HUES64 (cell line): ENCODE results near the gene PCDHA4.
"Not testable (repeated sequence)": the region's sequence is repeated elsewhere in the genome, so short reads cannot be mapped to it uniquely, and the experiment has no call there.

Experiments used
- H3K27ac ChIP-seq: 2 replicates; pipeline ENCODE4 v1.7.0; 2013; ENCODE audit warnings: low read depth, low read length, inconsistent platforms
- H3K27me3 ChIP-seq: 2 replicates; pipeline ENCODE4 v1.6.1; 2013; ENCODE audit warnings: mild to moderate bottlenecking, low read length; ENCODE audit not compliant: insufficient read depth
- H3K36me3 ChIP-seq: 2 replicates; pipeline ENCODE4 v1.6.1; 2013; ENCODE audit warnings: mild to moderate bottlenecking, low read length; ENCODE audit not compliant: insufficient read depth
- H3K4me1 ChIP-seq: 2 replicates; pipeline ENCODE4 v1.6.1; 2013; ENCODE audit warnings: mild to moderate bottlenecking, low read length, moderate library complexity; ENCODE audit not compliant: insufficient read depth
- H3K4me3 ChIP-seq: 2 replicates; pipeline ENCODE4 v1.5.1; 2013; ENCODE audit warnings: mild to moderate bottlenecking, low read length, moderate library complexity
- H3K9ac ChIP-seq: 2 replicates; pipeline ENCODE4 v1.6.1; 2013; ENCODE audit warnings: mild to moderate bottlenecking, low read depth, low read length
- H3K9me3 ChIP-seq: 2 replicates; pipeline ENCODE4 v1.6.1; 2013; ENCODE audit warnings: low read depth, low read length; ENCODE audit not compliant: insufficient read depth
- WGBS: fragments of 150-250, 120-280 bp; methylation state at CpG from one replicate; pipeline ENCODE4 v1.1.7; 2013; ENCODE audit warnings: missing lambda C conversion rate; 5-methylcytosine and 5-hydroxymethylcytosine counted together

Gene PCDHA4

DNA sequence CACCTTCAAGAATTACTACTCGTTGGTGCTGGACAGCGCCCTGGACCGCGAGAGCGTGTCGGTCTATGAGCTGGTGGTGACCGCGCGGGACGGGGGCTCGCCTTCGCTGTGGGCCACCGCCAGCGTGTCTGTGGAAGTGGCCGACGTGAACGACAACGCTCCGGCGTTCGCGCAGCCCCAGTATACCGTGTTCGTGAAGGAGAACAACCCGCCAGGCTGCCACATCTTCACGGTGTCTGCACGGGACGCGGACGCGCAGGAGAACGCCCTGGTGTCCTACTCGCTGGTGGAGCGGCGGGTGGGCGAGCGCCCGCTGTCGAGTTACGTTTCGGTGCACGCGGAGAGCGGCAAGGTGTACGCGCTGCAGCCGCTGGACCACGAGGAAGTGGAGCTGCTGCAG is 16.1 kb downstream of the PCDHA4 start:
- not testable (repeated sequence) for H3K27me3 ChIP-seq, H3K4me1 ChIP-seq, H3K27ac ChIP-seq, H3K36me3 ChIP-seq, H3K9me3 ChIP-seq, H3K4me3 ChIP-seq, H3K9ac ChIP-seq
- 97% methylated on average over 48 of the region's 48 CpGs for WGBS

- no peak overlapping the region for H3K4me3 ChIP-seq
- no peaks in the 10 kb centered on the region for H3K27me3 ChIP-seq
- no peaks in the 10 kb centered on the region for H3K36me3 ChIP-seq
- WGBS: 96% methylated on average over 38 of the region's 38 CpGs
- H3K27ac ChIP-seq: no peak overlapping the region
- no peaks in the 10 kb centered on the region for H3K4me1 ChIP-seq
- no peak overlapping the region for H3K9ac ChIP-seq
- H3K9me3 ChIP-seq: no peaks in the 10 kb centered on the region
These were observed 16.6 kb downstream of the PCDHA4 start for GRCh38 chr5:140823475-140823874.

GRCh38 chr5:140827704-140828361 is 21.0 kb downstream of the PCDHA4 start, which contains the start of gene PCDHA6:
Gene PCDHA6 (plus strand): TSS chr5:140827960. CDS start chr5:140828092, 132 bp downstream.
- WGBS: 96% methylated on average over 27 of the region's 27 CpGs
- no peaks in the 10 kb centered on the region for H3K36me3 ChIP-seq

DNA sequence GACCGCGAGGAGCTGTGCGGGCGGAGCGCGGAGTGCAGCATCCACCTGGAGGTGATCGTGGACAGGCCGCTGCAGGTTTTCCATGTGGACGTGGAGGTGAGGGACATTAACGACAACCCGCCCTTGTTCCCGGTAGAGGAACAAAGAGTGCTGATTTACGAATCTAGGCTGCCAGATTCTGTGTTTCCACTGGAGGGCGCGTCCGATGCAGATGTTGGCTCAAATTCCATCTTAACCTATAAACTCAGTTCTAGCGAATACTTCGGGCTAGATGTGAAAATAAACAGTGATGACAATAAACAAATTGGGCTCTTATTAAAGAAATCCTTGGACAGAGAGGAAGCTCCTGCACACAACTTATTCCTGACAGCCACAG is 21.5 kb downstream of the PCDHA4 start:
- Histone ChIP-seq H3K9me3 (no peaks in the 10 kb centered on the region), H3K36me3 (no peaks in the 10 kb centered on the region), H3K27ac (no peak overlapping the region), H3K4me1 (no peaks in the 10 kb centered on the region), H3K9ac (no peak overlapping the region), H3K27me3 (no peaks in the 10 kb centered on the region), H3K4me3 (no peak overlapping the region)
- WGBS: 95% methylated on average over 18 of the region's 18 CpGs

More at GRCh38 chr5:140827704-140828361, 21.0 kb downstream of the PCDHA4 start, which contains the start of gene PCDHA6:
- Histone ChIP-seq H3K4me1 (no peaks in the 10 kb centered on the region), H3K27ac (no peak within 1 kb of the TSS), H3K9me3 (no peaks in the 10 kb centered on the region), H3K9ac (no peak within 1 kb of the TSS), H3K27me3 (no peaks in the 10 kb centered on the region), H3K4me3 (no peak within 1 kb of the TSS)

- WGBS: 96% methylated on average over 106 of the region's 106 CpGs
- H3K9ac ChIP-seq, H3K27me3 ChIP-seq, H3K4me1 ChIP-seq, H3K4me3 ChIP-seq, H3K27ac ChIP-seq, H3K36me3 ChIP-seq, H3K9me3 ChIP-seq: not testable (repeated sequence)
These were observed 22.9 kb downstream of the PCDHA4 start for GRCh38 chr5:140829511-140830501.

DNA sequence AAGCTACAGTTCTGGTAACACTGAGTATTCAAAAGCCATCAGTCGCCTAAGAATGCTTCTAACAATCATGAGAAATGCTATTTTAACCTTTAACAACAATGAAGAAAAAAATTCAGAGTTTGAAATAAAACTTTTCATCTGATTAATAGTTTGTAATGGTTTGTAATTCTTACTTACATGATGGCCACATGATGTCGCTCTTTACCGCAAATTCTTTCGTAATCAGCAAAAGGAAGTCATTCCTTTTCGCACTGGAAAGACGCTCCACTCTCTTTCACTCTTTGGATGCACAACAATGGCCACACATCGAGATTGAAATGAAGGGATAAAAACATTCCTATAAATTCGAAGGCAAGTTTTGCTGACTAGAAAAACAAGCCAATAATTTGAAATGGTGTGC is 27.1 kb downstream of the PCDHA4 start, which contains the start of gene PCDHA7:
Gene PCDHA7, plus strand, starts transcription at position 277 of the 400 bp plus-strand sequence. Its CDS starts 115 bp downstream, at position 392.
- Histone ChIP-seq H3K36me3 (no peaks in the 10 kb centered on the region), H3K4me1 (no peaks in the 10 kb centered on the region), H3K9ac (no peak within 1 kb of the TSS), H3K4me3 (peak within 1 kb of the TSS; percentile 29; the same call in 1 of the 2 replicates), H3K27me3 (no peaks in the 10 kb centered on the region), H3K9me3 (no peaks in the 10 kb centered on the region), H3K27ac (no peak within 1 kb of the TSS)
- 87% methylated on average over 8 of the region's 8 CpGs for WGBS

DNA sequence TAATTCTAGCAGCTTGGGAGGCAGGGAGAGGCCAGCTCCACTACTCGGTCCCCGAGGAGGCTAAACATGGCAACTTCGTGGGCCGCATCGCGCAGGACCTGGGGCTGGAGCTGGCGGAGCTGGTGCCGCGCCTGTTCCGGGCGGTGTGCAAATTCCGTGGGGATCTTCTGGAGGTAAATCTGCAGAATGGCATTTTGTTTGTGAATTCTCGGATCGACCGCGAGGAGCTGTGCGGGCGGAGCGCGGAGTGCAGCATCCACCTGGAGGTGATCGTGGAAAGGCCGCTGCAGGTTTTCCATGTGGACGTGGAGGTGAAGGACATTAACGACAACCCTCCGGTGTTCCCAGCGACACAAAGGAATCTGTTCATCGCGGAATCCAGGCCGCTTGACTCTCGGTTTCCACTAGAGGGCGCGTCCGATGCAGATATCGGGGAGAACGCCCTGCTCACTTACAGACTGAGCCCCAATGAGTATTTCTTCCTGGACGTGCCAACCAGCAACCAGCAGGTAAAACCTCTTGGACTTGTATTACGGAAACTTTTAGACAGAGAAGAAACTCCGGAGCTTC is 27.7 kb downstream of the PCDHA4 start:
- H3K27ac ChIP-seq, H3K36me3 ChIP-seq, H3K4me1 ChIP-seq, H3K27me3 ChIP-seq, H3K9ac ChIP-seq, H3K9me3 ChIP-seq: not testable (repeated sequence)
- 94% methylated on average over 26 of the region's 38 CpGs for WGBS
- H3K4me3 ChIP-seq: peak overlapping the region; percentile 29; the same call in 1 of the 2 replicates

- Histone ChIP-seq H3K9me3 (no peaks in the 10 kb centered on the region), H3K4me3 (no peak overlapping the region), H3K27me3 (no peaks in the 10 kb centered on the region)
These were observed 29.0 kb downstream of the PCDHA4 start for GRCh38 chr5:140835622-140836510.

GRCh38 chr5:140840978-140841962 is 34.4 kb downstream of the PCDHA4 start, which contains the start of gene PCDHA8:
Gene PCDHA8 (plus strand): TSS chr5:140841187. CDS start chr5:140841322, 135 bp downstream.
- Histone ChIP-seq H3K27ac (no peak within 1 kb of the TSS), H3K36me3 (no peaks in the 10 kb centered on the region), H3K4me1 (no peaks in the 10 kb centered on the region), H3K9ac (no peak within 1 kb of the TSS), H3K27me3 (no peaks in the 10 kb centered on the region), H3K4me3 (peak within 1 kb of the TSS; percentile 35), H3K9me3 (no peaks in the 10 kb centered on the region)
- 85% methylated on average over 46 of the region's 47 CpGs for WGBS

More at GRCh38 chr5:140835622-140836510, 29.0 kb downstream of the PCDHA4 start:
- 97% methylated on average over 103 of the region's 103 CpGs for WGBS
- Histone ChIP-seq H3K36me3 (no peaks in the 10 kb centered on the region), H3K4me1 (no peaks in the 10 kb centered on the region), H3K27ac (no peak overlapping the region), H3K9ac (no peak overlapping the region)
